ENCODE measurements around the gene HSPB1. TPM values are rescaled to one million over a fixed set of nuclear protein-coding genes. Genes with fewer than 3 reads are reported as not detected.
A peak's percentile ranks its signal among the peaks of the same experiment; 100 is the strongest.

HSPB1 gene
- total and polyA plus RNA-seq, 2 of the 13 experiments (the other 11 are each of a cell fraction or from before 2014, with no cell fraction given) = 21.0 to 38.6 TPM

DNA sequence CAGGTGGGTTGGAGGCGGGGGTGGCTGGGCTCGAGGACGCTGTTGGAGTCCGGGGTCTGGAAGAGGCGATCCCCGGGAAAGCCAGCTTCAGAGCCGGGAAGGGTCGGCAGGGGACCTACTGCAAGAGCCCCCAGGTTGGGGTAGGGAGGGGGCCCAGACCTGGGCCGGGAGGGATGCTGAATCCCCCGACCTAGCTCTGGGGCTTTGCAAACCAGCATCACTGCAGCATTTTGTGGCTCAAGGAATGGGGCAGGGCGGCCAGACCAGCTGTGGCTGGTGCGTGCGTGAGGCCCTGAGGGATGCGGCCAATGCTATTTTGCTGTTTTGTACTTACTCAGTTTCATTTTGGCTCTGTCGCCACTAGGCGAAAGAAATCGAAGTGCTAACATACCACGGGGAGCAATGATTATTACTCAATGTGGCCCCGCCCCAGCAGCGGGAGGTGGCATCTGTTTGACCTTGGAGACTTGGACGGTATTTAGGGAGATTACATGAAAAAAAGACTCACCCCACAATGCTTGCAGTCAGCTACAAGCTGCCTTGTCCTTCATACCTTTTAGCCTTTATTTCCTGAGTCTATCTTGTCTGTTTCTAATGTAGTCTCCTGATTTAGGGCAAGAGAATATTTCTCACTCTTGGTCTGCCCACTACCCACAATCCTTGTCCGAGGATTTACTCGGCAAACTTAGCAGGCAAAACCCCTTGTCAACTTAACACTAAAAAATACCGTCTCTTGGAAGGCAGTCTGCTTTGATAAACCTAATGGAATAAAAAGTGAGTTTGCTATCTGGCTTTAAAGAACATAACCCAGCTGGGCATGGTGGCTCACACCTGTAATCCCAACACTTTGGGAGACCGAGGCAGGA is 16.2 kb downstream of the HSPB1 start (continued):
- TF ChIP-seq CBFB (CRISPR knock-in tag; IDR thresholded peaks at IDR 0.05) (peak; percentile 17; the same call in 1 of the 2 replicates), KDM2A (CRISPR knock-in tag; IDR thresholded peaks at IDR 0.05; ENCODE audit: borderline replicate concordance, low read depth) (peak; percentile 59; the same call in 1 of the 2 replicates), STAG1 (CRISPR knock-in tag; IDR thresholded peaks at IDR 0.05) (0 out of 2 replicates have a peak, but pooled peaks have one; percentile 14), CEBPG (CRISPR knock-in tag; IDR thresholded peaks at IDR 0.05) (peak; percentile 88), YEATS4 (CRISPR knock-in tag; IDR thresholded peaks at IDR 0.05; ENCODE audit: borderline replicate concordance) (peak; percentile 5; the same call in 1 of the 2 replicates), ONECUT2 (CRISPR knock-in tag; IDR thresholded peaks at IDR 0.05) (peak; percentile 43; the same call in 1 of the 2 replicates), ATF7-NPFF (CRISPR knock-in tag; IDR thresholded peaks at IDR 0.05; ENCODE audit: low read depth) (peak; percentile 29; the same call in 1 of the 2 replicates), ZIK1 (CRISPR knock-in tag; IDR thresholded peaks at IDR 0.05; ENCODE audit: borderline replicate concordance, low read depth) (peak; percentile 57; the same call in 1 of the 2 replicates), ZNF230 (CRISPR knock-in tag; IDR thresholded peaks at IDR 0.05) (no peak; the same call in 1 of the 2 replicates), CEBPB (IDR thresholded peaks at IDR 0.05; ENCODE audit: borderline replicate concordance, low read depth, low read length) (peak; percentile 82), ZNF3 (CRISPR knock-in tag; IDR thresholded peaks at IDR 0.05) (no peak), BCL6 (CRISPR knock-in tag; IDR thresholded peaks at IDR 0.05) (peak; percentile 67; the same call in 1 of the 2 replicates), HNF4A (CRISPR knock-in tag; IDR thresholded peaks at IDR 0.05) (peak; percentile 21; the same call in 1 of the 2 replicates)
- TF ChIP-seq, protein P1, sequence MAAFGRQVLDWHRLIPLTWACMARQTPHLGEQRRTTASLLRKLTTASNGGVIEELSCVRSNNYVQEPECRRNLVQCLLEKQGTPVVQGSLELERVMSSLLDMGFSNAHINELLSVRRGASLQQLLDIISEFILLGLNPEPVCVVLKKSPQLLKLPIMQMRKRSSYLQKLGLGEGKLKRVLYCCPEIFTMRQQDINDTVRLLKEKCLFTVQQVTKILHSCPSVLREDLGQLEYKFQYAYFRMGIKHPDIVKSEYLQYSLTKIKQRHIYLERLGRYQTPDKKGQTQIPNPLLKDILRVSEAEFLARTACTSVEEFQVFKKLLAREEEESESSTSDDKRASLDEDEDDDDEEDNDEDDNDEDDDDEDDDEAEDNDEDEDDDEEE (CRISPR knock-in tag; IDR thresholded peaks at IDR 0.05) = peak; percentile 34; the same call in 1 of the 2 replicates
- TF ChIP-seq, protein P2, sequence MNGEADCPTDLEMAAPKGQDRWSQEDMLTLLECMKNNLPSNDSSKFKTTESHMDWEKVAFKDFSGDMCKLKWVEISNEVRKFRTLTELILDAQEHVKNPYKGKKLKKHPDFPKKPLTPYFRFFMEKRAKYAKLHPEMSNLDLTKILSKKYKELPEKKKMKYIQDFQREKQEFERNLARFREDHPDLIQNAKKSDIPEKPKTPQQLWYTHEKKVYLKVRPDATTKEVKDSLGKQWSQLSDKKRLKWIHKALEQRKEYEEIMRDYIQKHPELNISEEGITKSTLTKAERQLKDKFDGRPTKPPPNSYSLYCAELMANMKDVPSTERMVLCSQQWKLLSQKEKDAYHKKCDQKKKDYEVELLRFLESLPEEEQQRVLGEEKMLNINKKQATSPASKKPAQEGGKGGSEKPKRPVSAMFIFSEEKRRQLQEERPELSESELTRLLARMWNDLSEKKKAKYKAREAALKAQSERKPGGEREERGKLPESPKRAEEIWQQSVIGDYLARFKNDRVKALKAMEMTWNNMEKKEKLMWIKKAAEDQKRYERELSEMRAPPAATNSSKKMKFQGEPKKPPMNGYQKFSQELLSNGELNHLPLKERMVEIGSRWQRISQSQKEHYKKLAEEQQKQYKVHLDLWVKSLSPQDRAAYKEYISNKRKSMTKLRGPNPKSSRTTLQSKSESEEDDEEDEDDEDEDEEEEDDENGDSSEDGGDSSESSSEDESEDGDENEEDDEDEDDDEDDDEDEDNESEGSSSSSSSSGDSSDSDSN (CRISPR knock-in tag; IDR thresholded peaks at IDR 0.05) = peak; percentile 54
- TF ChIP-seq, protein P3, sequence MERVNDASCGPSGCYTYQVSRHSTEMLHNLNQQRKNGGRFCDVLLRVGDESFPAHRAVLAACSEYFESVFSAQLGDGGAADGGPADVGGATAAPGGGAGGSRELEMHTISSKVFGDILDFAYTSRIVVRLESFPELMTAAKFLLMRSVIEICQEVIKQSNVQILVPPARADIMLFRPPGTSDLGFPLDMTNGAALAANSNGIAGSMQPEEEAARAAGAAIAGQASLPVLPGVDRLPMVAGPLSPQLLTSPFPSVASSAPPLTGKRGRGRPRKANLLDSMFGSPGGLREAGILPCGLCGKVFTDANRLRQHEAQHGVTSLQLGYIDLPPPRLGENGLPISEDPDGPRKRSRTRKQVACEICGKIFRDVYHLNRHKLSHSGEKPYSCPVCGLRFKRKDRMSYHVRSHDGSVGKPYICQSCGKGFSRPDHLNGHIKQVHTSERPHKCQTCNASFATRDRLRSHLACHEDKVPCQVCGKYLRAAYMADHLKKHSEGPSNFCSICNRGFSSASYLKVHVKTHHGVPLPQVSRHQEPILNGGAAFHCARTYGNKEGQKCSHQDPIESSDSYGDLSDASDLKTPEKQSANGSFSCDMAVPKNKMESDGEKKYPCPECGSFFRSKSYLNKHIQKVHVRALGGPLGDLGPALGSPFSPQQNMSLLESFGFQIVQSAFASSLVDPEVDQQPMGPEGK (CRISPR knock-in tag; IDR thresholded peaks at IDR 0.05) = peak; percentile 95
- TF ChIP-seq, protein P4, sequence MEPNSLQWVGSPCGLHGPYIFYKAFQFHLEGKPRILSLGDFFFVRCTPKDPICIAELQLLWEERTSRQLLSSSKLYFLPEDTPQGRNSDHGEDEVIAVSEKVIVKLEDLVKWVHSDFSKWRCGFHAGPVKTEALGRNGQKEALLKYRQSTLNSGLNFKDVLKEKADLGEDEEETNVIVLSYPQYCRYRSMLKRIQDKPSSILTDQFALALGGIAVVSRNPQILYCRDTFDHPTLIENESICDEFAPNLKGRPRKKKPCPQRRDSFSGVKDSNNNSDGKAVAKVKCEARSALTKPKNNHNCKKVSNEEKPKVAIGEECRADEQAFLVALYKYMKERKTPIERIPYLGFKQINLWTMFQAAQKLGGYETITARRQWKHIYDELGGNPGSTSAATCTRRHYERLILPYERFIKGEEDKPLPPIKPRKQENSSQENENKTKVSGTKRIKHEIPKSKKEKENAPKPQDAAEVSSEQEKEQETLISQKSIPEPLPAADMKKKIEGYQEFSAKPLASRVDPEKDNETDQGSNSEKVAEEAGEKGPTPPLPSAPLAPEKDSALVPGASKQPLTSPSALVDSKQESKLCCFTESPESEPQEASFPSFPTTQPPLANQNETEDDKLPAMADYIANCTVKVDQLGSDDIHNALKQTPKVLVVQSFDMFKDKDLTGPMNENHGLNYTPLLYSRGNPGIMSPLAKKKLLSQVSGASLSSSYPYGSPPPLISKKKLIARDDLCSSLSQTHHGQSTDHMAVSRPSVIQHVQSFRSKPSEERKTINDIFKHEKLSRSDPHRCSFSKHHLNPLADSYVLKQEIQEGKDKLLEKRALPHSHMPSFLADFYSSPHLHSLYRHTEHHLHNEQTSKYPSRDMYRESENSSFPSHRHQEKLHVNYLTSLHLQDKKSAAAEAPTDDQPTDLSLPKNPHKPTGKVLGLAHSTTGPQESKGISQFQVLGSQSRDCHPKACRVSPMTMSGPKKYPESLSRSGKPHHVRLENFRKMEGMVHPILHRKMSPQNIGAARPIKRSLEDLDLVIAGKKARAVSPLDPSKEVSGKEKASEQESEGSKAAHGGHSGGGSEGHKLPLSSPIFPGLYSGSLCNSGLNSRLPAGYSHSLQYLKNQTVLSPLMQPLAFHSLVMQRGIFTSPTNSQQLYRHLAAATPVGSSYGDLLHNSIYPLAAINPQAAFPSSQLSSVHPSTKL (CRISPR knock-in tag; IDR thresholded peaks at IDR 0.05) = 0 out of 2 replicates have a peak, but pooled peaks have one; percentile 3
- TF ChIP-seq, protein P5, sequence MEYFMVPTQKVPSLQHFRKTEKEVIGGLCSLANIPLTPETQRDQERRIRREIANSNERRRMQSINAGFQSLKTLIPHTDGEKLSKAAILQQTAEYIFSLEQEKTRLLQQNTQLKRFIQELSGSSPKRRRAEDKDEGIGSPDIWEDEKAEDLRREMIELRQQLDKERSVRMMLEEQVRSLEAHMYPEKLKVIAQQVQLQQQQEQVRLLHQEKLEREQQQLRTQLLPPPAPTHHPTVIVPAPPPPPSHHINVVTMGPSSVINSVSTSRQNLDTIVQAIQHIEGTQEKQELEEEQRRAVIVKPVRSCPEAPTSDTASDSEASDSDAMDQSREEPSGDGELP (IDR thresholded peaks at IDR 0.05; ENCODE audit: borderline replicate concordance, low read depth) = peak; percentile 30; the same call in 1 of the 2 replicates

Measured in HepG2 (cell line).